Midbrain (tissue), 1 donor: ENCODE results near the gene CCDC154.
"Not testable (repeated sequence)": the region's sequence is repeated elsewhere in the genome, so short reads cannot be mapped to it uniquely, and the experiment has no call there.

Experiments
- DNase-seq: peaks from one replicate; lab custom pipeline; 2025; lab: John Stamatoyannopoulos, UW

The CCDC154 gene

DNA sequence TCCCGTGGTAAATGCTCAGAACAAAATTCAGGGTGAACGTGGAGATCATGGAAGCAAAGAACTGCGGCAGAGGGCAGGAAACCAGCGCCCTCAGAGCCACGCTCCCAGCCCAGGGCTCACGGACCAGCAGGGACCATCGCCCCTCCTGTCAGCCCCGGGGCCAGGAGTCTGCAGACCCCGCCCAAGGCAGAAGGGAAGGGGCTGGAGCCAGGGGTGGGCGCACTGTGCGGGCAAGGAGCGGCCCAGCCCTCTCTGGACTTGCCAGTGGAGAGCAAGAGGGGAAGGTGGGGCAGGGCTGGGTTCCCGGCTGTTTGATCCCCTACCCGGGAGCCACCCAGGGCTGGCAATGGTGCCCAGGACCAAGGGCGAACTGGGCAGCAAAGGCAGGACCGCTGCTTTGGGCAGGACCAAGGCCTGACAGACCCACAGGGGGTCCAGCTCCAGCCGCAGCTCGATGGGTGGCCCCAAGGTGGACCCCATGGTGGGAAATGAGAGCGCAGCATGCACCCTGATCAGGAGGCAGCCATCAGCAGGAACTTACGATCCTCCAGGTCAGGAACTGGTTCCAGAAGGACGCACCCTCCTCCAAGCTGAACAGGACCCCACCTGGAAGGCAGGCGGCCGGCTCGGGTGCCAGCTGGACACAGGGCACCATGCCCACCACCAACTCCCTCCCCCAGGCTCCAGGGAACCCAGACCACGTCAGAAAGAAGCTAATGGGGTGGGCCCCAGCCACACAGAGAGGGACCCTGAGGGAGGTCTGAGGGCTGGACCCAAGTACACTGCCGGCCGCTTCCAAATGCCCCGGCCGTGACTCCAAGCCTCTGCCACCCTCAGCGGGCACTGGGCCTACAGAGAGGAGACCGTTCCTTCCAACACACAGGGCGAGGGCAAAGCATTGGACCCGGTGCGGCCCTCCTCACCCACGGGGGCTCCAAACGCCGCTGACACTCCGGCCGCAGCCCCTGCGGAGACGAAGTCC, 11.1 kb upstream of the CCDC154 start:
- DNase-seq: no peak

DNA sequence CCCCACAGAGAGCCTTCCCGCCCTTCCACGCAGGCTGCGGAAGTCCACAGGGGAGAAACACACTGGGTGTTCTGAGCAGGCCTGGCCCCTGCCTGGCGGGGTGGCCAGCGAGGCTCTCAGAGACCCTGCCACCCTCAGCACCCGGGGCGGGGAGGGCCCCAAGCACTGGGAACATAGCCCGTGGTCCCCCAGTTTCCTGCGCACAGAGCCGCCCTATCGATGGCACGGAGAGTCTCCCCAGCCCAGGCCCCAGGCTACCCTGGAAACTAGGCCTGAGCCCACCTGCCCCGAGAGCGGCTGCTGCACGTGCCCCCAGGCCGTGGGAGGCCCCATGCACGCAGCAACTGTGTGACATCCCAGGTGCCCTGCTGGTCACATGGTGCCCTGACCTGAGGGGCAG, 10.2 kb upstream of the CCDC154 start:
- DNase-seq: no peak

DNA sequence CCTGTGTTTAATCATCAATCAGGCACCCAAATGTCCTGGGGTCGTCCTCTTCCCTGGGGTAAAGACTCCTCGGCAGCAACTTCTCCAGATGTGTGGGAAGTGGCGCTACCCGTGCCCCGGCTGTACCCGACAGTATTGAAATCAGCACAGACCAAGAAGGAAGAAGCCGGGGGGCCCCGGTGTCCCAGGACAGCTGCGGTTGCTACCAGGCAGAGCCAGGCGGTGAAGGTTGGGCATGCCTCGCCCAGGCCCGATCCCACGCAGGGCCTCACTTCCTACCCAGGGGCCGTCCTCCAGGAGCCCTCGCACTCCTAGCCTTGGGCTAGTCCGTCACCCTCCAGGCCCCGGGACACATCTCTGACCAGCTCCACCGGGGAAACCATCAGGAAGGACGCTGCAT, 9.0 kb upstream of the CCDC154 start:
- no peak for DNase-seq

DNA sequence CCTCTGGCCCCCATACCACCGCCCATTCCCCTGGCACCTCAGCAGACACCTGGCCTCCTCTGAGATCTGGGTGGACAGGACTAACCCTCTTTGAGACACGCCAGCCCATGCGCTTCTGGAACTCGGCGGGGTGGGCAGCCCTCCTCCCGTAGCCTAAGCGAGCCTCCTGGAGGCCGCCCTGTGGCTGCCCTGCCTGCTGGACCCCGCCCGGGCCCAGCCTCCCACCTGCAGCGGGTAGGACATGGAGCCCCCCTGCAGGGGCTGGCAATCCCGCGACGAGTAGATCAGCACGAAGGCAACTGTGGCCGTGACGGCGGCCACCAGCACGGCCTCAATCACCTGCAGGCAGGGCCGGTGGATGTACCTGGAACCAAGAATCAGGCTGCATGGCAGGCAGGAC, 8.2 kb upstream of the CCDC154 start:
- DNase-seq: no peak

DNA sequence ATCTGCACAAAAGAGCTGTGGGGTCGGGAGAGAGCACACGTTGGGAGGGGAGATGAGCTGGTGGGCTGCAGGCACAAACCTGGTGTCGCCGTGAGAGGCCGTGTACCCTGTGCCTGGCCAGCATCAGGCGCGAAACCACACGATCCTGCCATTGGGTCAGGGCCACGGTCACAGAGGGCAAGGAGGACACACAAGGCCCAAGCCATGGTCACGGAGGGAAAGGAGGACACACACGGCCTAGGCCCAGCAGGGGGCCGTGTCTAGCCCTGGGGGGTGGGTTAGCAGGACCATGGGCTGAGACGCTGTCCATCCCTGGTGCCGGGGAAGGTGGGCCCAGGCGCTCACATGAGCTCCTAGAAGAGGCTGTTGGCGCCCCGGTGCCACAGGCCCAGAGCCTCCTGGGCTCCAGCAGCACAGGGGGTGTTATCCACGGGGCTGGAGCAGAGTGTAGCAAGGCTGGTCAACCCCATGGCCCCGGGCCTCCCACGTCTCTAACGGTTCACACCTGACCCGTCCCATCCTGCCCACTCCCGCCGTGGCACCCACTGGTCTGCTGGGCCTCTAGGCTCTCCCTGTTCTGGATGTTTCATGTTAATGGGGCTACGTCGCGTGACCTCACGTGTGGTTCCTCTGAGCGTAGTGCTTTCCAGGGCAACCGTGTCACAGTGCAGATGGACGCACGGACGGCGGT, 7.5 kb upstream of the CCDC154 start:
- DNase-seq: no peak

DNA sequence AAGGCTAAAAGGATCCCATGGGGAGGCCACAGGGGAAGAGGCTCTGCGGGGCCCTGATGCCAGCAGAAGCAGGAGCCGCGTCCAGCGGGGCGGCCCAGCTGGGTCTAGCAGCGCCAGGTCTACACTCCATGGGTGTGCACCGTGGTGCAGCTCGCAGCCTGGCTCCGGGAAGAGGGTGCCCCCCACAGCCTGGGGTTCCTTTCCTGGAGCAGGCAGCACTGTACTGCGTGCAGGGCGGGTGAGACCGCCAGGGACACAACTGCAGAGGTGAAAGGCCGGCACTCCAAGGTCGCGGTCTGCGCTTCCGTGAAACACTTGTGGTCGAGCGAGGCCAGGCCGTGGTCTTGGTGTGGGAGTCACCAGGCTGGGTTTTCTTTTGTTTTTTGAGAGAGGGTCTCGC, 6.5 kb upstream of the CCDC154 start:
- no peak for DNase-seq

DNA sequence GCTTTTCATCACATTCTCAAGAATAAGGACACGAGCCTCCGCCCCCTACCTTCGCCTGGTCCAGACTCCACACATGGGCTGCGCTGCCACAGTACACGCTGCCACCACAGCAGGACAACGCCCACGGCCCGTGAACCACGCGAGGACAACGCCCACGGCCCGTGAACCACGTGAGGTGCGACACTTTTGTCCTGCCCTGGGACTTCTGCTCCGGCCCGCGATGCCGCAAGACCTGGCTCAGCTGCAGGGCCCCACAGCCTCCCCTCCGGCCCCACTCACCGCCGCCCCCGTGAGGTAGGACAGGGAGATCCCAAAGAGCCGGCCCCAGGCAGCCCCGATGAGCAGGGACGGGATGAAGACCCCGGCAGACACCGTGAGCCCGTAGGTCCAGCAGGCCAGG, 5.9 kb upstream of the CCDC154 start:
- no peak for DNase-seq

DNA sequence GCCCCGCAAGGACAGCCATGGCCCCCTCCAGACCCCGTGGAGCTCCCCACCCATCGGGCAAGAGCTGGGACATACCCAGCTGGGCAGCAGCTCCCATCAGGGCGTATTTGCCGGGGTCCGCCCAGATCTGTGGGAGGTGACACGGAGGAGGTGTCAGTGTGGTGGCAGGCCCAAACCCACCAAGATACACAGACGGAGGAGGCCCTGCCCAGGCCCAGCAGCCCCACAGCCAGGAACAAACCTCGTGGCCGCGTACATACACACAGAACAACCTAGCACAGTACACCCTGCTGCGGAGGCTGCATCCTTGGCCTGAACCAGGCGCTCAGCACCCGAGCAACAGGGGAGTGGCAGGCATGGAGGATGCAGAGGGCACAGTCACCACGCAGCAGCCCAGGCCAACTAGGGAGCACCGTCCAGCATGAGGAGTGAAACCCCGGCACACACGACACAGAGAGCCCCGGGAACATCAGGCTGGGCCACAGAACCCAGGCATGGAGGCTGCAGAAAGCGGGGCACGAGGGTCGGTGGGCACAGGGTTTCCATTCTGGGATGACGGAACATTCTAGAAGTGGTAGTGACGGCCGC, 4.9 kb upstream of the CCDC154 start:
- DNase-seq: no peak

DNA sequence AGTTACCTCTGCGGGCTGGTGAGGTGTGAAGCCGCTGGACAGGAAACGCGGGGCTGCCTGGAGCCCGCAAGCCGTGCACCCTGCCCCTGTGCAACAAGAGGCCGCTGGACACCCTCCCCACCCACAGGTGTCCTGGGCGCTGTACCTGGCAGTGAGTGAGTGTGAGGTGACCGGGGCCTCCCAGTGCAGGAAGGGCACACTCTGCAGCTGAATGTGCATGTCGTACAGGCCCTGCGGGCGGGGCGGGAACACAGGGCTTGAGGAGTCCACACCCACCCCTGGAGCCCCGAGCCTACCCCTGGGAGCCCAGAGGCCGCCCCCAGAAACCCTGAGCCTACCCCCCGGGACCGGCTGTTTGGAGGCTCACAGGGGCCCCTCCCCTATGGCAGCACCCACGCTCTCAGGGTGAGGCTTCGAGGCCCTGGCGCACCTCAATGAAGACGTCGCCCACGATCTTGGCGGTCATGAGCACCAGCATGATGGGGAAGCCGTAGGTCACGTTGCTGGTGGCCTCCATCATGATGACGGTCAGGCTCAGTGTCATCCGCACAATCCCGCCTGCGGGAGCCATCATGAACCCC, 4.3 kb upstream of the CCDC154 start:
- no peak for DNase-seq

DNA sequence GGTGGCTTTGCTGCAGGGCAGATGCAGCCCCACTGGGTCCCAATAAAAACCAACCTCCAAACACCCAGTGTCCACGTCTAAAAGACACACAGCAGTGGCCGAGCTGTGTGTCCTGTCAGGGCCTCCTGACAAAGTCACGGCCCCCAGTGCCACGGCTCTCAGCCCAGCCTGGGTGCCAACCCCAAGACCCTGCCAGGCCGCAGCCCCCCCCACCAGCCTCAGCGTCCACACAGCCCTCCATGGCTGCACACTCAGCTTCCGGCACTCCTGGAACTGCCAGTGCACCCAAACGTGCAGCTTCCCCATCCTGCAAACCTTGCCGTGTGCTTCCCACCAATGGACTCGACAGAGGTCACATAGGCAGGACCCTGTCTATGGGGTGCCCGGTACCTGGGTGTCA, 3.6 kb upstream of the CCDC154 start:
- DNase-seq: no peak

DNA sequence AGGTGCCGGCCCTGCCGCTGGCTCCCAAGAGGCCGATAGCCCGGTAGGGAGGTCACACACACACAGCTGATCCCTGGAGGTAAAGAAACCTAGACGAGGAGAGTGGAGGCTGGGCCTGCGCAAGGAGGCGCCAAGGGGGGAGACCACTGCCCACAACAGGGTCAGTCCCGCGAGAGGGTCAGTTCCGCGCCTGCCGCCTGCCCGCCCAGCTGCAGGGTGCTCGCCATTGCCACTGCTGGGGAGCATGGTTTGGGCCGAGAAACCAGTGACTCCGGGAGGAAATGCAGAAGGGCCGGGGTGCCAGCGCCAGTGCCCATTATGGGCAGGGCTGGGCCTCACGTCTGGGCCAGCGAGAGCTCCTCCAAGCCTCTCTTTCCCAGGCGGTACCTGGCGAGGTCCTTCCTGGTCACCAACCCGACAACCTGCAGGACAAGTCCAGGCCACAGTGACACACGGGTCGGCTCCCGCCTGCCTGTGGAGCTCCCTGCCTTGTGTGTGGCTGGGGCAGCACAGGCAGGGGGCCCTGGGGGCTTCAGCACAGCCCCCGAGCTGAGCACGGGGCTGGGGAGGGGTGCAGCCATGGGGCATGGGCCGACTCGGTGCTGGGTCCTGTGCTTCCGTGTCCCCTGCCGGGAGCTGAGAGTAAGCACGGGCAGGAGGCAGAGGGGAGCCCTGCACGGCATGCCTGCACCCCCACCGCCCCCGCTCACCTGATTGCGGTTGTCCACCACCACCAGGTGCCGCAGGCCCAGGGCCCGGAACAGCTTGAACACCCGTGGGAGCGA, 2.1 kb upstream of the CCDC154 start:
- DNase-seq: no peak

DNA sequence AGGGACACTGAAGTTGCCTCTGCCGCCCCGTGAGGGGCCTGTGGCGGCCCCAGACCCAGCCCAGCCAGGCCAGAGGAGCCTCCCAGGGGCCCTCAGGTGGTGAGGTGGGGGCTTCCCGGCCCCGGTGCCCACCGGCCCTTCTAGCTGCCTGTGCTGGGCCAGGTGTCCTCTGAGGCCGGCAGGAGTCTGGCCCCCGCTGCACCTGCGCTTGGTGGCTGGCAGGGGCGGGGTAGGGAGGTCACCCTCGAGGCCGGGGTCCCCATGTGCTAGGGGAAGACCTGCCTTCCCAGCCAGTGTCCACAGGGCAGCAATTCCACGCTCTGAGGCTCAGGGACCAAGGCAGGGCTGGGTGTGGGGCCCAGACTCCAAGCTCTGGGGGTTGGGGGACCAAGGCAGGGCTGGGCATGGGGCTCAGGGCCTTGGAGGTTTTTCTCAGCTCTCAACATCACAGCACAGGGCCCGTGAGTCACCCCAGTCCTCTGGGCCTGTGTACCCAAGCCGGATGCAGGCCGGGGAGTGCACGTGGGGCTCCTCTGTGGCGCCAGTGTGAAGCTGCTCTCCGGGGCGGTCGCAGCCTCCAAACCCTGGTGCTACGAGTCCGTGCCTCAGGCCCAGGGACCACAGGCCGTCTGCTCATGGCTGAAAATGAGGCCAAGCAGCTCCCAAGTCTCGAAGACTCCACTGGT, 1.3 kb upstream of the CCDC154 start:
- DNase-seq: no peak

DNA sequence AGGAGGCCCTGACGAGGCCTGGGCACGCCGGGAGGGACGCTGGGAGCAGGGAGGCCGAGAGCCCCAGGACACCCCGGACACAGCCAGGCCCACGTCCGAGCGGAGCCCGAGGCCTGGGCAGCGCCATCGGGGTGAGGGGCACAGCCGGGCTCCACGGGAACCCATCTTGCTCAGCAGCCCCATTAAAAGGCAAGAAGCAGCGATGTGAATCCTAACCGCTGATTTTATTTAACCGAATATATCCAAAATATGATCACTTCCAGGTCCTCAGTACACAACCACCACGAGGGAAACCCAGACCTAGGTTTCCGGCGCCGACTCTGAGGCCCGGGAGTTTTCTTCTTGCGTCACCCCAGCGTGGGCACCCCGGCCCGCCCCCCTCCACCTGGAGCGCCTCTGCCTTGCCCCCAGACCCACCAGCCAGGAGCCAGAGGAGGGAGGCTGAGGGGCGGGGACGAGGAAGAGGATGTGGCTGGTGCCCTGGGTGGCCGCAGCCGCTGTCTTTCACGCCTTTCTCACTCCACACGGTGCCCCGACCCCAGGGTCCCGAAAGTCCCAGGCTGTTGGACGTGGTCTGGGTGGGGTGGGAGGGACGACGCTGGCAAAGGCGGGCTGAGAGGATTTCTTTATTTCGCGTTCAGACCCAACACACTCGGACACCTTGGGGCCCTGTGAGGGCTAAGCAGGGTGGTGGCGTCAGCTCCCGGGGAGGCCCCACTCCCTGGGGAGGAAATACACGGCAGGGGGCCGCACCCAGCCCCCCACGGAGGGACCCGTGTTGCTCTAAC, 568 bp upstream of the CCDC154 start:
- no peak for DNase-seq

DNA sequence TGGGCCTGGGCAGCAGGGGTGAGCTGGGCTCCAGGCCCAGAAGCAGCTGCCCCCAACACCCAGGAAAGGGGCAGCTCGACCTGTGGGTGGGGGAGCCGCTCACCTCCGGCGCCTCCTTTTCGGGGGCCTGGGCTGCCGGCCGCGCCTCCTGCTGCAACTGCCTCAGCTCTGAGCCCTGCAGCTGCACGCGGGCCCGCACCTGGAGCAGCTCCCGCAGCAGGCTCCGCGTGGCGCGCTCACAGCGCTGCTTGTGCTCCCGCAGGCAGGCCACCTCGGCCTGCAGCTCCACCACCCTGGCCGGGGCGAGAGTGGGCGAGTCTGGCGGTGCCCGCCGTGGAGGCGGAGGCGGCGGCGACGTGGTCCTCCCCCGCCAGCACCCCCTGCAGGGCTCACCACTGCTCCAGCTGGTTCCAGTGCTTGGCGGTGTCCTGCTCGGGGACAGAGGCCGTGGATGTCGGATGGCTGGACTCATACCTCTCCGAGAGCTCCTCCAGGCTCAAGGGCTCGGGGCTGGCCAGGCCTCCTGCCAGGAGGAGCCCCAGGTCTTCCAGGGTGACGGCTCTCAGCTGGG, 868 bp downstream of the CCDC154 start:
- DNase-seq: no peak

DNA sequence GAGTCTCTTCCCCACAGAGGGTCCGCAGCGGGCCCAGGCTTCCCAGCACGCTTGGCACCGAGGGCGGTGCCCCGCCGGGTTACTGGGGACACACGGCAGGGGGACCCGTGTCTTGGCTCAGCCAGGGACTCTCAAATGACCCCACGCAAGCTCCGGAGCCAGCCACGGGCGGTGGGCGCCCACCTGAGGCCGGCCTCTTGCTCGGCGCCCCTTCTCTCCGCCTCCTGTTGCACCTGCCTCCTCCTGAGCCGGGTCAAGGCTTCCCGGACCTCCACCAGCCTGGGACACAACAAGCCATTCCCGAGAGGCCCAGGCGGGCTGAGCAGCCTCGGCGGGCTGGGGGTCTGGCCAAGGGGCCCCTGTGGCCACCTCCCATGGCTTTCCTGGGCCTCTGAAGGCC, 1.7 kb downstream of the CCDC154 start:
- no peak for DNase-seq

DNA sequence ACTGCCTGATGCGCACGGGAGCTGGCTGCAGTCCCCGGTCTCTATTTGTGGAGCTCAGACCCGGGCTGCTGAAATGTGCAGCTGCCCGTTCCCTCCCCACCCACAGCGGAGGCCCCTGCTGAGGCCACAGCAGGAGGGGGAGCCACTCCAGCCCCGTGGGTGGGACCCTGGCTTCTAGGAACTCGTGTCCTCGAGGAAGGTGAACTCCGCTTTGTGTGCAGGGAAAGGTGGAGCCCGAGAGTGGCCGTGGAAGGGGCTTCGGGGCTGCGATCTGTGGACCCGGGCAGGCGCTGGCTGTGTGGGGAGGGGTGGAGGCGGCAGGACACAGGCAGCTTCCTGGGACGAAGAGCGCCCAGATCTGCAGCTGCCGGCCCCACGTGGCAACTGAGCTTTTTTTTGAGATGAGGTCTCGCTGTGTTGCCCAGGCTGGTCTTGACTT, 2.9 kb downstream of the CCDC154 start:
- no peak for DNase-seq

DNA sequence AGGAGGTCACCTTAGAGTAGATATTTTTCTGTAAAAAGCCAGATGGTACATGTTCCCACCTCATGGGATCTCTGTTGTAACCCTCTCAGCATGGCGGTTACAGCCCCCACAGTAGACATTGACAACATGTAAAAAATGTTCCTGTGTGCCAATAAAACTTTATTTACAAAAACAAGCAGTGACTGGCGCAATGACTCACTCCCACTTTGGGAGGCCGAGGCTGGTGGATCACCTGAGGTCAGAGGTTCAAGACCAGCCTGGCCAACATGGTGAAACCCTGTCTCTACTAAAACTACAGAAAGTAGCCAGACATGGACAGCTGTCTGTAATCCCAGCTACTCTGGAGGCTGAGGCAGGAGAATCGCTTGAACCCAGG, 4.7 kb downstream of the CCDC154 start:
- not testable (repeated sequence) for DNase-seq

DNA sequence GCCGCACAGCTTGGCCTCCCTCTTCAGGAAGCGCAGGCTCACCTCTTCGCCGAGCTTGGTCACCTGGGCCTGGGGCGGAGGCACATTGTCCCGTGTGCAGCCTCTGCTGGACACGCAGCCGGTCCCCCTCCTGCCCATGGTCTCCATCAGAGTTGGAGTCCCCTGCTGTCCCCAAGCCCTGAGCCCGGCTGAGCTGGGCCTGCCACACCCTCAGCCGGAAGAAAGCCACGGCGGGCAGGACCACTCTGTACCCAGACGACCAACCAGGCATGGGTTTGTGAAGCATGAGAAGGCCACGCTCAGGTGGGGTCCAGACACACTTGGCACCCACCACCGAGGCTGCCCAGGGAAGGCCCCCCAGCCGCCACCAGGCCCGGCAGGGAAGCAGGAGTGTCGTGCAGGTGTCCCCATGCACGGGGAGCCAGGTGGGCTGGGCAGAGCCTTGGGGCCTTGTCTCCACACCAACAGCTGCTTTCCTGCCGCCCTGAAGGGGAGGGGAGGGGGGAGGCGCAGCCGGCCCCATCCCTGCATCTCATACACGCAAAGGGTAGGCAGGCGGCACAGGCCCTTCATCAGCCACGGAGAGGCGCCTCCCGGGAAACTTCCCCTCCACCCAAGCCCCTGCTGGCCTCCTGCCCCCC, 5.2 kb downstream of the CCDC154 start:
- no peak for DNase-seq

DNA sequence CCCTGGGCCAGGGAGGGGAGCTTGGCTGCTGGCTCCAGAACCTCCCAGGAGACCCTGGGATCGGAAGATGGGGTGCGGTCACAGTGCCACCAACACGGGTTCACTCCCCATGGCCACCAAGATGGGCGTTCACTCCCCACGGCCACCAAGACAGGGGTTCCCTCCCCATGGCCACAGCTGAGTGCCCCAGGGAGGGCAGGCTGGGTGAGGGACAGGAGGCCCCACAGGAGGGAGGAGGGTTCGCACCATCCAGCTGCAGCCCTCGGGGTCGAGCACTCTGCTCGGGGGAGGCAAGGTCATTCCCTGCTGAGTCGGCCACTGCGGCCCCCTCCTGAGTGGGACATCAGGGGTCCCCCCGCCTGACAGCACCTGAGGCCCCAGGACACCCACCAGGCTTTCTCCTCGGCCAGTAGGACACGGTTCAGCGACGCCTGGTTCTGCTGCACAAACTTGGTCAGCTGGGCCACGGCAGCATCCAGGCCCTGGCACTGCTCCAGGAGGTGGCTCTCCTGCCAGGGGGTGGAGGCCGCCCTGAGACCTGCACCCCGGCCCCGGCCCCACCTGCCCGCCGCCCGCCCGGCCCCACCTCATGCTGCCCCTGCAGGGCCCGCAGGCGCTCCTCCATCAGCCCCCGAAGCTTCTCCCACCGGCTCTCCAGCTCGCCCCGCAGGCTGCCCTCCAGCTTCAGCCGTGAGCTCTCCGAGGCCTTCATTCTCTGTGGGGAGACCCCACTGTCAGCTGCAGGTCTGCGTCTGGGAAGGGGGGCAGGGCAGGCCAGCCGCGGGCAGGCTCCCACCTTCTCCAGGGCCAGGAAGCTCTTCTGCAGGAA, 5.9 kb downstream of the CCDC154 start:
- no peak for DNase-seq
